ENCODE measurements around the gene ROBO3. TPM values are rescaled to one million over a fixed set of nuclear protein-coding genes. Genes with fewer than 3 reads are reported as not detected.

ROBO3 gene
- total RNA-seq, 1 donor from 2014 or later: 40.0 TPM

DNA sequence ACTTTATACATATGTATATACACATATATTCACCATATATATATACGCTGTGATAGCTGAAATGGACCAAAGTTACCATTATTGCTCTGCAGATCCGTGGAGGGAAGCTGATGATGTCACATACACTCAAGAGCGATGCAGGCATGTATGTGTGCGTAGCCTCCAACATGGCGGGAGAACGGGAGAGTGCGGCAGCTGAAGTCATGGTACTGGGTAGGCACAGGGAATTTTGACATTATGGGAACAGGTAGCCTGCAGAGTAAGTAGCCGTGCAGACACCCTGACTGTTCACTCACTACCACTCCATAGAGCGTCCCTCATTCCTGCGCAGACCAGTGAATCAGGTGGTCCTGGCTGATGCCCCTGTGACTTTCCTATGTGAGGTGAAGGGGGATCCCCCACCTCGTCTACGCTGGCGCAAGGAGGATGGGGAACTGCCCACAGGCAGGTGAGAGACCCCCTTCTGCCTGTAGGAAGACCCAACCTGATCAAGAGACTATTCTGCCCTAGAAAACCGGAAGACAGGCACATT lies 4.7 kb downstream of the ROBO3 start:
- no peak for DNase-seq (ENCODE audit: low spot score)
- Mint-ChIP-seq H3K27ac (ENCODE audit: unreplicated experiment) (no peak overlapping the region), H3K4me3 (ENCODE audit: unreplicated experiment) (no peak overlapping the region), H3K4me1 (ENCODE audit: unreplicated experiment) (peaks cover 15% of the 10 kb centered on the region), H3K27me3 (ENCODE audit: unreplicated experiment) (peaks cover 26% of the 10 kb centered on the region), H3K9me3 (ENCODE audit: unreplicated experiment) (no peaks in the 10 kb centered on the region), H3K36me3 (ENCODE audit: low read depth, unreplicated experiment) (peaks cover 4% of the 10 kb centered on the region)
- TF ChIP-seq, protein P1, sequence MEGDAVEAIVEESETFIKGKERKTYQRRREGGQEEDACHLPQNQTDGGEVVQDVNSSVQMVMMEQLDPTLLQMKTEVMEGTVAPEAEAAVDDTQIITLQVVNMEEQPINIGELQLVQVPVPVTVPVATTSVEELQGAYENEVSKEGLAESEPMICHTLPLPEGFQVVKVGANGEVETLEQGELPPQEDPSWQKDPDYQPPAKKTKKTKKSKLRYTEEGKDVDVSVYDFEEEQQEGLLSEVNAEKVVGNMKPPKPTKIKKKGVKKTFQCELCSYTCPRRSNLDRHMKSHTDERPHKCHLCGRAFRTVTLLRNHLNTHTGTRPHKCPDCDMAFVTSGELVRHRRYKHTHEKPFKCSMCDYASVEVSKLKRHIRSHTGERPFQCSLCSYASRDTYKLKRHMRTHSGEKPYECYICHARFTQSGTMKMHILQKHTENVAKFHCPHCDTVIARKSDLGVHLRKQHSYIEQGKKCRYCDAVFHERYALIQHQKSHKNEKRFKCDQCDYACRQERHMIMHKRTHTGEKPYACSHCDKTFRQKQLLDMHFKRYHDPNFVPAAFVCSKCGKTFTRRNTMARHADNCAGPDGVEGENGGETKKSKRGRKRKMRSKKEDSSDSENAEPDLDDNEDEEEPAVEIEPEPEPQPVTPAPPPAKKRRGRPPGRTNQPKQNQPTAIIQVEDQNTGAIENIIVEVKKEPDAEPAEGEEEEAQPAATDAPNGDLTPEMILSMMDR (IDR thresholded peaks at IDR 0.05; ENCODE audit: unreplicated experiment): no peak

DNA sequence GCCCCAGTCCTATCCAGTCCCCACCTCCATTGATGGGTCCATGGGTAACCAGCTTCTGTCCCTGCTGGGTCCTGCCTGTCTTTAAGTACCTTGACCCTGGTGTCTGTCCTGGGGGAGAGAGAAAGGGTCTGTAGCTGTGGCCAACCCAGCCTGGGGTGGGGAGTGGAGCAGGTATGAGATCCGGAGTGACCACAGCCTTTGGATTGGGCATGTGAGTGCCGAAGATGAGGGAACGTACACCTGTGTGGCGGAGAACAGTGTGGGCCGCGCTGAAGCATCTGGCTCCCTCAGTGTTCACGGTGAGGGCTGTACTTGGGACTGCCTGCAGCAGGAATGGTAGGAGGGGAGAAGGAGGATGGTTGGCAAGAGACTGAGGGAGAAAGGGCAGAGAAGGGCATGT lies 5.2 kb downstream of the ROBO3 start:
- Mint-ChIP-seq H3K4me3 (ENCODE audit: unreplicated experiment) (peak overlapping the region; percentile 31), H3K9me3 (ENCODE audit: unreplicated experiment) (no peaks in the 10 kb centered on the region), H3K36me3 (ENCODE audit: low read depth, unreplicated experiment) (peaks cover 4% of the 10 kb centered on the region), H3K27ac (ENCODE audit: unreplicated experiment) (no peak overlapping the region), H3K27me3 (ENCODE audit: unreplicated experiment) (peaks cover 26% of the 10 kb centered on the region), H3K4me1 (ENCODE audit: unreplicated experiment) (peaks cover 16% of the 10 kb centered on the region)
- no peak for DNase-seq (ENCODE audit: low spot score)
- TF ChIP-seq, protein P1 (IDR thresholded peaks at IDR 0.05; ENCODE audit: unreplicated experiment): no peak

DNA sequence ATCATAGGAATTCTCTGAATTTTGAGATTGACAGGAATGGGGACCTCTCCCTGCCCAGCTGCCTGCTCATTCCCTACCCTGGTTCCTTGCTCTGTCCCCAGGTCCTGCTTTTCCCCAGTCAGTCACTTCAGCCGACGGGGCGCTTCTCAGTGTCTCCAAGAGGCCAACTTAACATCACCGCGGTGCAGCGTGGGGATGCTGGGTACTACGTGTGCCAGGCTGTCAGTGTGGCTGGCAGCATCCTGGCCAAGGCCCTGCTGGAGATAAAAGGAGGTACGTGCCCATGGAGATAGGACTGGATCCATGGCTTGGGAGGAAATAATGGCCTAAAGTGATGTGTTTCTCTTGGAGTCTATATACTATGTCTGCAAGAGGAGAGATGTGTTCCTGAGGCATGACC lies 7.0 kb downstream of the ROBO3 start:
- TF ChIP-seq, protein P1 (IDR thresholded peaks at IDR 0.05; ENCODE audit: unreplicated experiment): no peak
- no peaks in the 10 kb centered on the region for H3K9me3 Mint-ChIP-seq (ENCODE audit: unreplicated experiment)
- peaks cover 4% of the 10 kb centered on the region for H3K36me3 Mint-ChIP-seq (ENCODE audit: low read depth, unreplicated experiment)
- peaks cover 28% of the 10 kb centered on the region for H3K27me3 Mint-ChIP-seq (ENCODE audit: unreplicated experiment)
- no peak overlapping the region for H3K4me3 Mint-ChIP-seq (ENCODE audit: unreplicated experiment)
- no peak overlapping the region for H3K27ac Mint-ChIP-seq (ENCODE audit: unreplicated experiment)
- peaks cover 23% of the 10 kb centered on the region for H3K4me1 Mint-ChIP-seq (ENCODE audit: unreplicated experiment)
- no peak for DNase-seq (ENCODE audit: low spot score)

DNA sequence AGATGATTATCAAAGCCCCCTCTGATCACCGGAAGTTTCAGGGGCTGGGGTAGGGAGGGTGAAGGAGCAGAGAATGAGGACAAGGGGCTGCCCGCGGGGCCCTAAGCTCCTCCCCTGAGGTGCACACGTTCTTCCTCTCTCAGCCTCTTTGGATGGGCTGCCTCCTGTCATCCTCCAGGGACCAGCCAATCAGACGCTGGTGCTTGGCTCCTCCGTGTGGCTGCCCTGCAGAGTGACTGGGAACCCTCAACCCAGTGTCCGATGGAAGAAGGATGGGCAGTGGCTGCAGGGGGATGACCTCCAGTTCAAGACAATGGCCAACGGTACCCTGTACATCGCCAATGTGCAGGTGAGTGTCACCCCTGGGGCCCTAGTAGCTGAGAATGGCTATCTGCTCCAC lies 7.5 kb downstream of the ROBO3 start:
- DNase-seq (ENCODE audit: low spot score): no peak
- peaks cover 26% of the 10 kb centered on the region for H3K4me1 Mint-ChIP-seq (ENCODE audit: unreplicated experiment)
- peaks cover 4% of the 10 kb centered on the region for H3K36me3 Mint-ChIP-seq (ENCODE audit: low read depth, unreplicated experiment)
- no peak overlapping the region for H3K4me3 Mint-ChIP-seq (ENCODE audit: unreplicated experiment)
- TF ChIP-seq, protein P1 (IDR thresholded peaks at IDR 0.05; ENCODE audit: unreplicated experiment): no peak
- H3K9me3 Mint-ChIP-seq (ENCODE audit: unreplicated experiment): no peaks in the 10 kb centered on the region
- peaks cover 28% of the 10 kb centered on the region for H3K27me3 Mint-ChIP-seq (ENCODE audit: unreplicated experiment)
- H3K27ac Mint-ChIP-seq (ENCODE audit: unreplicated experiment): no peak overlapping the region

DNA sequence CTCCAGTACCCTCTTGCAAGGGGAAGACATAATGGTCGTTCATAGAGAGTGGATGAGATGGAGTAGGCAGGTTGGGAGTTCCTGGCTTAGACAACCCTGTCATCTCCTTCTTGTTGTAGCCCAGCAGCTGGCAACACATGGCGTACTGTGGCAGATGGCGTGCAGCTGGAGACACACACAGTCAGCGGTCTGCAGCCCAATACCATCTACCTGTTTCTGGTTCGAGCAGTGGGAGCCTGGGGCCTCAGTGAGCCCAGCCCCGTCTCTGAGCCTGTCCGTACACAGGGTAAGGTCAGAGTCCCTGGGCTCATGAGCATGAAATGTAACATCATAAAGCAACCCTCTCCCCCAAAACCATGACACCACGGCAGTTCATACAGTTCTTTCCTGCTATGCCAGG lies 8.7 kb downstream of the ROBO3 start:
- H3K27me3 Mint-ChIP-seq (ENCODE audit: unreplicated experiment): peaks cover 28% of the 10 kb centered on the region
- no peak for DNase-seq (ENCODE audit: low spot score)
- TF ChIP-seq, protein P1 (IDR thresholded peaks at IDR 0.05; ENCODE audit: unreplicated experiment): no peak
- peak overlapping the region; percentile 44 for H3K4me3 Mint-ChIP-seq (ENCODE audit: unreplicated experiment)
- peaks cover 4% of the 10 kb centered on the region for H3K36me3 Mint-ChIP-seq (ENCODE audit: low read depth, unreplicated experiment)
- peaks cover 29% of the 10 kb centered on the region for H3K4me1 Mint-ChIP-seq (ENCODE audit: unreplicated experiment)
- no peak overlapping the region for H3K27ac Mint-ChIP-seq (ENCODE audit: unreplicated experiment)
- H3K9me3 Mint-ChIP-seq (ENCODE audit: unreplicated experiment): no peaks in the 10 kb centered on the region
